ENCODE results near the gene EXOSC2. TPM values are rescaled to one million over a fixed set of nuclear protein-coding genes. Genes with fewer than 3 reads are reported as not detected.

Gene EXOSC2
- total RNA-seq, 2 experiments from 2014 or later: 65.0 to 89.9 TPM

DNA sequence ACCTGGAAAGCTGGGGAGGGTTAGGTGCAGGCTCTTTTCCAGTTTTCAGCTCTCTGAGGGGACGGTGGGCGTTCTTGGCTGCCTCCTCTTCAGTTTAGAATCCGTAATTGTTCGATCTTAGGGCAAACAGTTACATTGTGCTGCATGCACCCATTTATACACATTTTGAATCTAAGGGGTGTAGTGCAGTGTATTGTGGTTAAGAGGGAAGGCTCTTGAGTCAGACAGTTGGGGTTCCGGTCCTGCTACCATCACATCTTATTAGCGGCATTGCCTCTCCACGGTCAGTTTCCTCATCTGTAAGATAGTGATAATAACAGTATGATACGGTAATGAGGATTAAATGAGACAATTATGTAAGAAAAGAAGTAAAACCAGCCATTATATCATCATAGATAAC, 625 bp downstream of the EXOSC2 start:
- BruUV-seq (replicated peaks): TSS peak; percentile 81
- Histone ChIP-seq H3K4me2 (ENCODE audit: low read length) (peak overlapping the region; percentile 90), H4K20me1 (ENCODE audit: insufficient read depth, low read length) (peaks cover 12% of the 10 kb centered on the region; the same call in 1 of the 2 replicates), H3K36me3 (ENCODE audit: insufficient read depth, low read length) (peaks cover 44% of the 10 kb centered on the region), H3K4me3 (ENCODE audit: low read depth, low read length, poor library complexity, severe bottlenecking) (peak overlapping the region; percentile 95), H3K9me3 (ENCODE audit: low read length) (no peaks in the 10 kb centered on the region), H3K79me2 (ENCODE audit: insufficient read depth, low read depth, low read length) (peaks cover 46% of the 10 kb centered on the region), H2AFZ (ENCODE audit: low read length) (peak overlapping the region; percentile 18; the same call in 1 of the 2 replicates), H3K9me2 (ENCODE audit: insufficient read depth, low read length) (no peaks in the 10 kb centered on the region), H3K4me1 (ENCODE audit: insufficient read depth, low read length, poor library complexity, severe bottlenecking) (peaks cover 37% of the 10 kb centered on the region), H3K27ac (ENCODE audit: low read depth, low read length, poor library complexity, severe bottlenecking) (peak overlapping the region; percentile 47)
- peak; percentile 45 for DNase-seq (ENCODE audit: low spot score)
- ChIA-PET CTCF (ENCODE audit: unreplicated experiment) (interaction anchor here (0.6 kb wide), 3 partner anchors 62 to 1028 kb away, joined by 4 to 8 read pairs (median 6); no protein-coding TSS in a partner anchor), POLR2A (no interaction called here)
- TF ChIP-seq, protein P1, sequence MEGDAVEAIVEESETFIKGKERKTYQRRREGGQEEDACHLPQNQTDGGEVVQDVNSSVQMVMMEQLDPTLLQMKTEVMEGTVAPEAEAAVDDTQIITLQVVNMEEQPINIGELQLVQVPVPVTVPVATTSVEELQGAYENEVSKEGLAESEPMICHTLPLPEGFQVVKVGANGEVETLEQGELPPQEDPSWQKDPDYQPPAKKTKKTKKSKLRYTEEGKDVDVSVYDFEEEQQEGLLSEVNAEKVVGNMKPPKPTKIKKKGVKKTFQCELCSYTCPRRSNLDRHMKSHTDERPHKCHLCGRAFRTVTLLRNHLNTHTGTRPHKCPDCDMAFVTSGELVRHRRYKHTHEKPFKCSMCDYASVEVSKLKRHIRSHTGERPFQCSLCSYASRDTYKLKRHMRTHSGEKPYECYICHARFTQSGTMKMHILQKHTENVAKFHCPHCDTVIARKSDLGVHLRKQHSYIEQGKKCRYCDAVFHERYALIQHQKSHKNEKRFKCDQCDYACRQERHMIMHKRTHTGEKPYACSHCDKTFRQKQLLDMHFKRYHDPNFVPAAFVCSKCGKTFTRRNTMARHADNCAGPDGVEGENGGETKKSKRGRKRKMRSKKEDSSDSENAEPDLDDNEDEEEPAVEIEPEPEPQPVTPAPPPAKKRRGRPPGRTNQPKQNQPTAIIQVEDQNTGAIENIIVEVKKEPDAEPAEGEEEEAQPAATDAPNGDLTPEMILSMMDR (conservative IDR thresholded peaks at IDR 0.05; ENCODE audit: low read length): no peak
- no peak for TF ChIP-seq EZH2phosphoT487 (IDR thresholded peaks at IDR 0.05; ENCODE audit: borderline replicate concordance, low read depth, low read length)
- intact Hi-C loops (cut with micrococcal nuclease; ENCODE audit: unreplicated experiment): no loop called here

DNA sequence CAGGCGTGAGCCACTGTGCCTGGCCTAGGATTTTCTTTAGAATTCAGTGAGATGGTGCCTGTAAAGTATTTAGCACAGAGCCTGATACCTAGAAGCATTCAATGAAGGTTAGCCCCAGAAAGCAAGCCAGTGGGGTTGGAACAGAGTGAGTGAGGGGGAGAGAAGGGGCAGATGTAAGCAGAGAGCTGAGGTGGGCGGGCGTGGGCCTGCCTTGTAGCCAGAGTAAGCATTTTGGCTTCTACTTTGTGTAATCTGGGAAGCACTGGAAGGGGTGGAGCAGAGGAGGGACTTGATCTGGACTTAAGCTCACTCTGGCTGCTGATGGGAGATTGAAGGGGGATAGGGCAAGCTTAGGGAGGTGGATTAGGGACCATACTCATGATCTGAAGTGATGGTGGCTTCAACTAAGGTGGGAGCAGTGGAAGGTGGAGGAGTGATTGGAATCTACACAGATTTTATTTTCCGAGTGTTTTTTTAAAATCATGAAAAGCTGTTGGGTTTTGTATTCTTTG, 2.6 kb downstream of the EXOSC2 start:
- TF ChIP-seq EZH2phosphoT487 (IDR thresholded peaks at IDR 0.05; ENCODE audit: borderline replicate concordance, low read depth, low read length): no peak
- TF ChIP-seq, protein P1 (conservative IDR thresholded peaks at IDR 0.05; ENCODE audit: low read length): no peak
- Histone ChIP-seq H3K4me2 (ENCODE audit: low read length) (peak overlapping the region; percentile 28; the same call in 1 of the 2 replicates), H3K9me3 (ENCODE audit: low read length) (no peaks in the 10 kb centered on the region), H3K36me3 (ENCODE audit: insufficient read depth, low read length) (peaks cover 61% of the 10 kb centered on the region), H4K20me1 (ENCODE audit: insufficient read depth, low read length) (peaks cover 16% of the 10 kb centered on the region), H3K4me3 (ENCODE audit: low read depth, low read length, poor library complexity, severe bottlenecking) (no peak overlapping the region), H3K9me2 (ENCODE audit: insufficient read depth, low read length) (no peaks in the 10 kb centered on the region), H3K79me2 (ENCODE audit: insufficient read depth, low read depth, low read length) (peaks cover 46% of the 10 kb centered on the region), H3K4me1 (ENCODE audit: insufficient read depth, low read length, poor library complexity, severe bottlenecking) (peaks cover 23% of the 10 kb centered on the region), H3K27ac (ENCODE audit: low read depth, low read length, poor library complexity, severe bottlenecking) (no peak overlapping the region), H2AFZ (ENCODE audit: low read length) (no peak overlapping the region)
- BruUV-seq (replicated peaks): no TSS peak
- intact Hi-C loops (cut with micrococcal nuclease; ENCODE audit: unreplicated experiment): no loop called here
- POLR2A ChIA-PET: no interaction called here
- CTCF ChIA-PET (ENCODE audit: unreplicated experiment): no interaction called here
- no peak for DNase-seq (ENCODE audit: low spot score)

DNA sequence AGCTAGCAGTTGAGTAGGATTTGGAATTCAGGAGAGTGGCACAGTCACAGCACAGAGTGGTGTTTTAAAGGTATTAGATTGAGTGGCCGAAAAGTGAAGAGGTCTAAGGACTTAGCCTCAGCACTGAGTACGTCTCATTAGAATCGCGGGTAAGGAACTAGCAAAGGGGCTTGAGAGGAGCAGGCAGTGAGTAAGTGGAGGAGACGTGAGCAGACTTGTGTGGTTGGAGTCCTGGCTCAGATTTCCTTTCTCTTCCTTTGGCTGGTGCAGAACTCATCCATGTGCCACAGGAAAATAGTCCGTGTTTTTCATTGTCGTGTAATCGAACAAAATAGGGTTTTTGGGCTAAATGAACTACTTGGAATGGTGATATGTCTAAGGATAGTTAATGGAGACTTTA, 3.4 kb downstream of the EXOSC2 start:
- H3K4me2 ChIP-seq (ENCODE audit: low read length): no peak overlapping the region
- no peak overlapping the region for H3K27ac ChIP-seq (ENCODE audit: low read depth, low read length, poor library complexity, severe bottlenecking)
- peaks cover 23% of the 10 kb centered on the region for H3K4me1 ChIP-seq (ENCODE audit: insufficient read depth, low read length, poor library complexity, severe bottlenecking)
- no peaks in the 10 kb centered on the region for H3K9me2 ChIP-seq (ENCODE audit: insufficient read depth, low read length)
- no peak overlapping the region for H2AFZ ChIP-seq (ENCODE audit: low read length)
- no peak for DNase-seq (ENCODE audit: low spot score)
- POLR2A ChIA-PET: no interaction called here
- CTCF ChIA-PET (ENCODE audit: unreplicated experiment): no interaction called here
- intact Hi-C loops (cut with micrococcal nuclease; ENCODE audit: unreplicated experiment): no loop called here
- H3K36me3 ChIP-seq (ENCODE audit: insufficient read depth, low read length): peaks cover 69% of the 10 kb centered on the region
- H4K20me1 ChIP-seq (ENCODE audit: insufficient read depth, low read length): peaks cover 20% of the 10 kb centered on the region
- TF ChIP-seq EZH2phosphoT487 (IDR thresholded peaks at IDR 0.05; ENCODE audit: borderline replicate concordance, low read depth, low read length): no peak
- TF ChIP-seq, protein P1 (conservative IDR thresholded peaks at IDR 0.05; ENCODE audit: low read length): no peak
- no peaks in the 10 kb centered on the region for H3K9me3 ChIP-seq (ENCODE audit: low read length)
- H3K79me2 ChIP-seq (ENCODE audit: insufficient read depth, low read depth, low read length): peaks cover 52% of the 10 kb centered on the region
- no TSS peak for BruUV-seq (replicated peaks)
- no peak overlapping the region for H3K4me3 ChIP-seq (ENCODE audit: low read depth, low read length, poor library complexity, severe bottlenecking)

Data from OCI-LY7 (cell line).